GM18505 (cell line): ENCODE data around the gene OR13C2.

ENCODE experiments used
- ATAC-seq: cut with Tn5 transposase; IDR thresholded peaks from one replicate; pipeline ENCODE4 v1.9.1; 2021; ENCODE audit not compliant: unreplicated experiment
- POLR2A ChIP-seq: IDR thresholded peaks from 4 replicates; pipeline ENCODE4 v1.6.1; 2011; ENCODE audit warnings: borderline replicate concordance; ENCODE audit not compliant: insufficient read depth, insufficient read length; ENCODE audit errors: extremely low read depth

OR13C2 gene

DNA sequence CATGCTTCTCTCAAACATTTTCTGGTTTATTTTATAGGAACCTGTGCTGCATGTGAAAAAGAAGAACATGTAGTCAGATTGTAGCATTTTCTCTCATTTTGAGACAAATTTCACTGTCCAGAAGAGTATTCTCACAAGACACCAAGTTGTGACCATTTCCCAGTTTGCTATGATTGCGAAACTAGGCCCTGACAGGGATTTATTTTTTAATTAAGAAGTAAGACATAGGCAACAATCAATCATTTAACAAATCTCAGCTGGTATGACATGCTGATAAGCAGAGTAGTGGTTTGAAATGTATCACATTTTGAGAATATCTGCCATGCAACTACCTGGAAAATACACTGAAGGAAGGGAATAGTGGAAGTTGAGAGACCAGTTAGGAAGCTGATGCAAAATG lies 24.9 kb downstream of the OR13C2 start:
- no peak for ATAC-seq
- no peak for TF ChIP-seq POLR2A

DNA sequence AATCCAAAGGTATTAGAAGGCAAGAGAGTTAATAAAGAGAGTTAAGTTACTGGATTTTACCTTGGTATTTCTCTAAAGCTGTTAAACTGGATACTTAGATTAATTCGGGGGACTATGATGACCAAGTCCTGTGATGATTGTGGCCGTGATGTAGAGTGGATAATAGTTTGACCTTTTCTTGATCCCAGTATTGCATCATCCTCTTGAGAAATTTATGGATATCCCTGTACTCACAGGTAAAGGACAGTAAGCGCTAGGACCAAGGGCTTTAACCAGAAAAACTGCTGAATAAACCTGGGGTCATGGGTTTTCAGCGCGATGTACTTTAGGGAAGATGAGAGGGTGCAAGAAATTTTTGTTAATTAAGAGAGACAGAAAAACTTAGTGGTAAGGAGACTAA lies 28.2 kb downstream of the OR13C2 start:
- ATAC-seq, result no peak
- no peak for TF ChIP-seq POLR2A

DNA sequence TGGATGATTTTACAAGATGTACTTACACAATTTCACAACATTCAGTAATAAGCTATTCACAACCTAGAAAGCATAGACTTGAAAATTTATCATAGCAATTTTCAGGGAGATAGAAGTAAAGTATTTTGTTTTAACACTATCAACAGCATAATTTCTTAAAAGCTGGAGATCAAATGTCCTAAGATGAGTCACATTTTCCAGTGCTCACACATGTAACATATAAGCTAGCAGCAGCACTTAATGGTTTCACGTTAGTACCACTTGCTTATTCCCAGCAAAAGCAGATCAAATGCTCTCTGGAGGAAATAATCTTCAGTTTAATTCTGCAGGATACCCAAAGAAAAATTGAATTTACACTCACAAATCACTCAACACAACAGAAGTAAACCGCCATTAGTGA lies 30.0 kb downstream of the OR13C2 start:
- no peak for TF ChIP-seq POLR2A
- no peak for ATAC-seq

DNA sequence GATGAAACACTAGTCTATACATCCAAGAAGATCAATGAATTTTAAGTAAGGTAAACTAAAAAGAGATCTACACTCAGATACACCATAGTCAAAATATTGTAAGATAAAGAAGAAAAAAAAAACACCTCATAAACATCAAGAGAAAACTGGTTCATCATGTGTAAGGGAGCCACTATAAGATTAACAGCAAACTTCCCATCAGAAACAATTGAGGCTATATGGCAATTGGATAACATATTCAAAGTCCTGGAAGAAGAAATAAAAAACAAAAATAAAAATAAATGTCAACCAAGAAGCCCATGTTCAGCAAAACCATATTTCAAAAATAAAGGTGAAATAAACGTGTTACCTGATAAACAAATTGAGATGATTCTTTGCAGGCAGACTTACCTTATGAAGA lies 32.8 kb downstream of the OR13C2 start:
- TF ChIP-seq POLR2A, result no peak
- ATAC-seq, result no peak

DNA sequence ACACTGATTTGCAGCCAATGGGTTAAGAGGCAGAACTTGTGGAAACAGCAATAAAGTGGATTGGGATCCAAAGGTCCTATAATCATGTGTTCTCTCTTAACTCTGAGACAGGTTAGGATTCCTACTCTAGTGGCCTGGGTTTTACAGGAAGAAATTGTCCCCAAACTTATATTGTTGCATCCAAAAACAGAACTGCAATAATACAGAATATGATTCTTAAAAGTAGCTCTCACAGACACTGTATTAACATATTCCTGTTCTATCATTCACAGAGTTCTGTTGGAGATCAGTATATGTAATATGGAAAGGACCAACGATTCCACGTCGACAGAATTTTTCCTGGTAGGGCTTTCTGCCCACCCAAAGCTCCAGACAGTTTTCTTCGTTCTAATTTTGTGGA lies 36.6 kb downstream of the OR13C2 start, which contains the start of gene OR13C8:
Gene OR13C8 (plus strand): TSS at position 301 of the 400 bp plus-strand sequence. CDS start 0 bp downstream, at position 301.
- no peak for TF ChIP-seq POLR2A
- ATAC-seq, result no peak

DNA sequence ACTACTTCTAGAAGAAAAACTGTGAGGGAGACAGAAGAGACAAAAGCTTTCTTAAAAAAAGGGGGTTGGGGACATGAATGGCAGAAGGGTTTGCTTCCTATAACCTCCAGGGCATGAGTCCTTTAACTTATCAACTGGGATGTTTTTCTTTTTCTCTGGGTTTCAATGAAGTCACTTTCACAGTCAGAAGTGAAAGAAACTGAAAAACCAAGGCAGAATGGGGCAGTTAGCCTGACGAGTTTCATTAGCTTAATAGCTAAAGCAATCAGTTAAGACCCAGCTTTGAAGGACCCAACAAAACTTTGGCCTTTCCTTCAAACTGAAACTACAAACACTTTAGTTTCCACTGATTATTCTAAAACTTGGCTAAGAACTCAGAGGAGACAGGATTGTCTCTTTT lies 41.1 kb downstream of the OR13C2 start:
- no peak for ATAC-seq
- TF ChIP-seq POLR2A, result no peak

DNA sequence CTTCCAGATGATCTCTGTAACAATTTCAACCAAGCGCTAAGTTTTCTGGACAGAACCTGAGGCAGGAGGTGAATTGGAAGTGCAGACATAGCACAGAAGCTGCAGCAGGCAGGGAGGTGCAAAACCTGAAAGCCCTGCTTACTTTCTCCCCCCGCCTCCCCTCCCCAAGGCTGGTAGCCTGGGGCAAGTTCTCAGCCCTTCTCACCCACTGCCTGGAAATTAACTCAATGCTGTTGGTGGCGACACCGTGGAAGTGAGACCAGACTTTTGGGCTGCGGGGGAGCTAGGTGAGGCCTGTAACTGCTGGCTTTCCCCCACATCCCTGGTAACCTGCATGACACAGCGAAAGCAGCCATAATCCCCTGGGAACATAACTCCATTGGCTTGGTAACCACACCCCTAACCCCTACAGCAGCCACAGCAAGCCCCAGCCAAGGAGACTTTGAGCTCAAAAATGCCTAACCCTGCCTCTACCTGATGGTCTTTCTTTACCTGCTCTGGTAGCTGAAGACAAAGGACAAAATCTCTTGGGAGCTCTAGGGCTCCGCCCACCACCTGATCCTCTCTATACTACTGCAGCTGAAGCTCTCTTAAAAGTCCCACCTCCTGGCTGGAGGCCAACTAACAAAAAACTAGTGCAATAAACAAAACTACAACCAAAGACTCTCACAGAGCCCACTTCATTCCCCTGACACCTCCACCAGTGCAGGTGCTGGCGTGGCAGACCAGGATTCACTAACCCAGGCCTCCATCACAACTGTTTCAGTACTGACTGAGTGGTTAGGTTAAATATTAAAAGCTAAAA lies 48.4 kb downstream of the OR13C2 start:
- TF ChIP-seq POLR2A, result no peak
- no peak for ATAC-seq

DNA sequence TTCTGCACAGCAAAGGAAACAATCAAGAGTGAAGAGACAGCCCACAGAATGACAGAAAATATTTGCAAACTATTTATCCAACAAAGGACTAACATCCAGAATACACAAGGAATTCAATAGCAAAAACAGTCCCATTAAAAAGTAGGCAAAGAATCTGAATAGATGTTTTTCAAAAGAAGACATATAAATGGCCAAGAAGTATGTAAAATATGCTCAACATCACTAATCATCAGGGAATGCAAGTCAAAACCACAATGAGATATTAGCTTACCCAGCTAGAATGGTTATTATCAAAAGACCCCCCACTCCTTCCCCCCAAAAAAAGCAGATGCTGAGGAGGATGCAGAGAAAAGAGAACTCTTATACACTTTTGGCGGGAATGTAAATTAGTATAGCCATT lies 49.9 kb downstream of the OR13C2 start:
- no peak for ATAC-seq
- no peak for TF ChIP-seq POLR2A
